Tibial nerve (tissue), 4 donors: ENCODE results near the gene PLSCR2.

ENCODE experiments used
- EP300 ChIP-seq, 2 donors: sonication (generic); formaldehyde crosslinking; IDR thresholded peaks; one replicate each; pipeline ENCODE4 v1.6.1; 2017; ENCODE audit warnings: antibody characterized with exemption in 2 of 2, mild to moderate bottlenecking in 1 of 2
- TF ChIP-seq, protein P1 (sequence below), 5 experiments: fragments of 200-600 bp in 3 of 5; fragments of 450-650 bp in 2 of 5; sonication (generic) in 3 of 5; IDR thresholded peaks; one replicate each; pipeline ENCODE4 v1.5.1; 2016 to 2019; ENCODE audit warnings: antibody characterized with exemption in 5 of 5, mild to moderate bottlenecking in 3 of 5, moderate library complexity in 2 of 5

DNA sequence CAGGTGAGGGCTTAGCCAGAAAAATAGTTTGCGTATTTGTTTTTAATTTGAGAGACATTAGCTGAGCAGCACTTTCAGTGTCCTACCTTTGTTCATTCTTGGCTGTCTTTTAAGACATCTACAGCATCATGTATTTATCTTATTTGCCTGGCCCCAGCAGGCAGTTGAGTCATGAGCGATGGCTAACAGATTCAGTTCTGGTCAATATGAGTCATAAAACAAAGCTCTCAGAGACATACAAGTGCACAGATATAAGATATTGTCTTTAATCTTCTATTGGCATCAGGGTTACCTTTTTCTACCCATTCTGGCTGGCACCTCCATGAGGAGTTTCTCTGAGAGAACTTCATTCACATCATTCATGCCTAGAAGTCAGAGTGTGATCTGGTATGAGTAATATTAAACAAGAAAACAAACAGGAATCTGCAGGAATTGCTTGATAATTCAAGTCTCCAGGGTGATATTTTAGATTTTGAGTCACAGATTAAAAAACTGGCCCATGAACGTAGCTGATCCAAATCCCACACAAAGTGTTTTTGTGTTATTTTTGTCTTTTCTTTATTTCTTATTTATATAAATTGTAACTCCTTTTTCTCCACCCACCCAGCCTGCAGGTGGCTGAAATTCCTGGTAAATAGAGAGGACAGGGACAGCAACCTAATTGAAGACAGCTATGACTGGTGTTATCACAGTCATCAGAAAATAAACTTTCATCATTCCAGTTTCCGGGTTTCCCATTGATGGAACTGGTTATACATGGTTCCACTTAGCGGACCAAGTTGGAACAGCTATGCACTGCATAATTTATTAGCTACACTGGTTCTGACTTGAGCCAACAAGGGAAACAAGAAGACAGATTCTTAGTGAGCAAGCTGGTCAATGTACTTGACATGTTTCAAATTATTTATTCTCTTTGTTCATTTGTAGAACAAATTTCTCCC, 47.3 kb downstream of the PLSCR2 start:
- no peak for TF ChIP-seq EP300 (IDR thresholded peaks at IDR 0.05)
- TF ChIP-seq, protein P1, sequence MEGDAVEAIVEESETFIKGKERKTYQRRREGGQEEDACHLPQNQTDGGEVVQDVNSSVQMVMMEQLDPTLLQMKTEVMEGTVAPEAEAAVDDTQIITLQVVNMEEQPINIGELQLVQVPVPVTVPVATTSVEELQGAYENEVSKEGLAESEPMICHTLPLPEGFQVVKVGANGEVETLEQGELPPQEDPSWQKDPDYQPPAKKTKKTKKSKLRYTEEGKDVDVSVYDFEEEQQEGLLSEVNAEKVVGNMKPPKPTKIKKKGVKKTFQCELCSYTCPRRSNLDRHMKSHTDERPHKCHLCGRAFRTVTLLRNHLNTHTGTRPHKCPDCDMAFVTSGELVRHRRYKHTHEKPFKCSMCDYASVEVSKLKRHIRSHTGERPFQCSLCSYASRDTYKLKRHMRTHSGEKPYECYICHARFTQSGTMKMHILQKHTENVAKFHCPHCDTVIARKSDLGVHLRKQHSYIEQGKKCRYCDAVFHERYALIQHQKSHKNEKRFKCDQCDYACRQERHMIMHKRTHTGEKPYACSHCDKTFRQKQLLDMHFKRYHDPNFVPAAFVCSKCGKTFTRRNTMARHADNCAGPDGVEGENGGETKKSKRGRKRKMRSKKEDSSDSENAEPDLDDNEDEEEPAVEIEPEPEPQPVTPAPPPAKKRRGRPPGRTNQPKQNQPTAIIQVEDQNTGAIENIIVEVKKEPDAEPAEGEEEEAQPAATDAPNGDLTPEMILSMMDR (IDR thresholded peaks at IDR 0.05) = no peak
